AG04450 (cell line): Measurements from ENCODE around the gene RNF112. TPM values are rescaled to one million over a fixed set of nuclear protein-coding genes. Genes with fewer than 3 reads are reported as not detected.

Source experiments
- CTCF ChIA-PET: fragments of 300-600, 350-600 bp; formaldehyde crosslinking; extraction: SDS; loops from one replicate; lab custom pipeline; 2022; ENCODE audit warnings: antibody characterized with exemption, inconsistent platforms; lab: Charles Lee
- POLR2A ChIA-PET: fragments of 350-600 bp; formaldehyde crosslinking; extraction: SDS; loops from one replicate; lab custom pipeline; 2021; ENCODE audit warnings: antibody characterized with exemption, inconsistent platforms; lab: Yijun Ruan, JAX
- DNase-seq: peaks from one replicate; pipeline ENCODE4 v3.0.0-alpha.2; 2011; ENCODE audit warnings: low read depth, low spot score
- H3K27ac ChIP-seq: one replicate; pipeline ENCODE4 v1.5.1; 2012; ENCODE audit warnings: low read depth, low read length, control low read depth
- H3K27me3 ChIP-seq: one replicate; pipeline ENCODE4 v1.6.0; 2012; ENCODE audit warnings: low read length; ENCODE audit not compliant: control insufficient read depth, insufficient read depth
- H3K4me3 ChIP-seq: 2 replicates; pipeline ENCODE4 v1.5.1; 2011; ENCODE audit warnings: mild to moderate bottlenecking, low read depth, low read length, control low read depth
- H3K9me3 ChIP-seq: 2 replicates; pipeline ENCODE4 v1.5.1; 2012; ENCODE audit warnings: low read length; ENCODE audit not compliant: control insufficient read depth, insufficient read depth
- CTCF ChIP-seq: IDR thresholded peaks from 2 replicates; pipeline ENCODE4 v1.5.1; 2011; ENCODE audit warnings: low read depth, low read length, control low read depth, inconsistent platforms
- polyA plus RNA-seq: library from polyadenylated mRNA; depleted of rRNA; stranded (reverse); fragments of >200 nt; gene quantifications from 2 replicates; pipeline ENCODE4 v1.2.3, GENCODE V29; 2011

The RNF112 gene
- polyA plus RNA-seq, 1 experiment, result 3.3 TPM

DNA sequence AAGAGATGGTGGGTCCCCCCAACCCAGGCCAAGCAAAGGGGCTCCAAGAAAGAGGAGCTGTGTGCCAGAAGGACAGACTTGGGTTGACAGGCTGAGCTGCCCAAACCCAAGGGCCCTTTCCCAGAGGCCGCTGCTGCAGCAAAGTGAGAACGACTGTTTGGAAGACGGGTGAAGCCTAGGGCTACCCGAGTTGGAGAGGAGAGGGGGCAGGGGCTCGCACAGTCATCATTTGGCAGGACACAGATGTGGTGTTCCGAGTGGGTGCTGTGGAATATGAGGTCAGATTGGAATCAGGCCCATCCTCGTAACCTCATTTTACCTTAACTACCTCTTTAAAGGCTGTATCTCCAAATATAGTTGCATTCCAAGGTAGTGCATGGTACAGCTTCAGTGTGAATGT, 18.7 kb upstream of the RNF112 start:
- ChIA-PET POLR2A (interaction anchor here (0.6 kb wide), 1 partner anchor 95 kb away, joined by 3 read pairs; no protein-coding TSS in a partner anchor), CTCF (no interaction called here)
- no peak for DNase-seq
- Histone ChIP-seq H3K27ac (no peak overlapping the region), H3K4me3 (no peak overlapping the region), H3K9me3 (no peaks in the 10 kb centered on the region), H3K27me3 (no peaks in the 10 kb centered on the region)
- TF ChIP-seq CTCF, result no peak

GRCh38 chr17:19397556-19398041, 13.4 kb upstream of the RNF112 start:
- H3K27ac ChIP-seq, result no peak overlapping the region
- CTCF ChIA-PET, result no interaction called here
- DNase-seq, result no peak
- TF ChIP-seq CTCF, result no peak
- POLR2A ChIA-PET, result interaction anchor here (1.6 kb wide), 1 partner anchor 11 kb away, joined by 3 read pairs; the partner anchor contains the start of gene MFAP4
- H3K27me3 ChIP-seq, result no peaks in the 10 kb centered on the region
- no peak overlapping the region for H3K4me3 ChIP-seq
- H3K9me3 ChIP-seq, result no peaks in the 10 kb centered on the region

DNA sequence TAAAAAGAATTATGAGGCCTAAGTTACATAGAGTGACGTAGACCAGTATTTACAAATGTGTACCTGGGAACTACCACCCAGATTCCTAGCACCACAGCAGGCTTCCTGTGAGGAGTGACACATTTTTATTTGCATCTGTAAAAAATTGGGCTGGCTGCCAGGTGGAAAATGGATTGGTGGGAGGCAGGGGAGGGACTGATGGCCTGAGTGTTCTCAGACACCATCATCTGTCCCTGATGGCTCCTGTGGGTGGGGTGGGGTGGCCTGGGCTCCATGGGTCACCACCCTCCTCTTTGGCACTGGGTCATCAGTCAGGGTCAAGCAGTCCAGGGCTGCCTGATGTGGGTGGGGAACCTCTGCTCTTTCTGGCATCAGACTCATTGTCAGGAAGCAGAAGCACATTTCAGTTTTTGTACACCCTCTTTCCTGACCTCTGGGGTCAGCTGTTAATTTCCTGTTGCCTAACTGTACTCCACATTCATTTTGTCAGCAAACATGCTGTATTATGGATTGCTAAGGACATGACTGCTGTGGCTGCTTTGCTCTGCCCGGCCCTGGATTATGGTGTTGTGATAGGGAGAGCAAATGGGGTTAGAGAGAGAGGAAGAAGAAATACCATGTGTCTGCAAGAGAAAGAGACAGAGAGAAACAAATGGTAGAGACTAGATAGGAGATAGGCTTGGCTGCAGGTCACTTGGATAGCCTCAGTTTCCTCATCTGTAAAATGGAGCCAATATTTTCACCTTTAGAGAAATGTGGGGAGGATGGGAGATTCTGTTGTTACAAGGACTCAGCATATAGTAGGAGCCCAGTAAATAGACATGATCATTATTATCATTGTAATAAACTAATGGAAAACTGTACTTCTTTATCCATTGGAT, 12.5 kb upstream of the RNF112 start:
- no peaks in the 10 kb centered on the region for H3K27me3 ChIP-seq
- H3K27ac ChIP-seq, result no peak overlapping the region
- POLR2A ChIA-PET, result interaction anchor here (1.6 kb wide), 1 partner anchor 12 kb away, joined by 3 read pairs; the partner anchor contains the start of gene MFAP4
- no peak for TF ChIP-seq CTCF
- CTCF ChIA-PET, result no interaction called here
- no peak for DNase-seq
- H3K9me3 ChIP-seq, result no peaks in the 10 kb centered on the region
- no peak overlapping the region for H3K4me3 ChIP-seq

GRCh38 chr17:19399750-19400450, 11.1 kb upstream of the RNF112 start:
- Histone ChIP-seq H3K27ac (no peak overlapping the region), H3K9me3 (no peaks in the 10 kb centered on the region), H3K4me3 (no peak overlapping the region), H3K27me3 (no peaks in the 10 kb centered on the region)
- CTCF ChIA-PET, result interaction anchor here (1.3 kb wide), 1 partner anchor 47 kb away, joined by 3 read pairs; no protein-coding TSS in a partner anchor
- DNase-seq, result no peak
- POLR2A ChIA-PET, result no interaction called here
- TF ChIP-seq CTCF, result no peak
